HG03342 (cell line): ENCODE data around the gene GOLGA1.
"Not testable (repeated sequence)": the region's sequence is repeated elsewhere in the genome, so short reads cannot be mapped to it uniquely, and the experiment has no call there.

Source experiments
- ATAC-seq: cut with Tn5 transposase; IDR thresholded peaks from one replicate; pipeline ENCODE4 v1.9.1; 2021; ENCODE audit warnings: mild to moderate bottlenecking, moderate library complexity; ENCODE audit not compliant: unreplicated experiment

Gene GOLGA1

DNA sequence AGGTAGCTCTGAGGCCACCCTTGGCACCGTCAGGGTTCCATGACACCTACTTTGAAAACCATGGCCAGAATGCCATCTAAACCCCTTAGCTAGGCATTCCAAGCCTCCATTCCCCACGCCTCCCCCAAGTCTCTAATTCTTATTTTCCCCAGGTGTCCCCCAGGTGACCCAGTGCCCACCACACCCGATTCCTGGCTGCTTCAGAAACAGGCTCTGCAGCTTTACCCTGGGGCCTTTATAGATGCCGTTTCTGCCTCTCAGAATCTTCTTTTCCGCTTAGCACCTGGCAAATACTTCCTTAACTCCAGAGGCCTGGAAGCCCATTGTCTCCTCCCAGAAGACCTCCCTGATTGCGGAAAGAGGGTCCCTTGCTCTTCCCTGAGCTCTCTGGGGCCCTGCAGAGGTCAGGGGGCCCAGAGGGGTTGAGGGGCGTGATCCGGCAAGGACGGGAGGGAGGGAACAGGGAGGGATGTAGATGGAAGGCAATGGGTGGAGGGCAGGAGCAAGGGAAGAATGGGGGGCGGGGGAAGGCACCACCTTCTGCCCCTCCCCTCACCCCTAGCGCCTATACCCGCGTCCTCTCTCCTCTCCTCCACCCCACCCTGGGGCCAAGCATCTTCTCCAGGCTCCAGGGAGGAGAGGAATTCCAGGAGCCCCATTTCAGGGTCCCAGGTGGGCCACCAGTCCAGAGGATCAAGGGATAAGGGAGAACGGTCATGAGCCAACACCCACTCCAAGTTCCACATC, 99.6 kb downstream of the GOLGA1 start:
- ATAC-seq = no peak

DNA sequence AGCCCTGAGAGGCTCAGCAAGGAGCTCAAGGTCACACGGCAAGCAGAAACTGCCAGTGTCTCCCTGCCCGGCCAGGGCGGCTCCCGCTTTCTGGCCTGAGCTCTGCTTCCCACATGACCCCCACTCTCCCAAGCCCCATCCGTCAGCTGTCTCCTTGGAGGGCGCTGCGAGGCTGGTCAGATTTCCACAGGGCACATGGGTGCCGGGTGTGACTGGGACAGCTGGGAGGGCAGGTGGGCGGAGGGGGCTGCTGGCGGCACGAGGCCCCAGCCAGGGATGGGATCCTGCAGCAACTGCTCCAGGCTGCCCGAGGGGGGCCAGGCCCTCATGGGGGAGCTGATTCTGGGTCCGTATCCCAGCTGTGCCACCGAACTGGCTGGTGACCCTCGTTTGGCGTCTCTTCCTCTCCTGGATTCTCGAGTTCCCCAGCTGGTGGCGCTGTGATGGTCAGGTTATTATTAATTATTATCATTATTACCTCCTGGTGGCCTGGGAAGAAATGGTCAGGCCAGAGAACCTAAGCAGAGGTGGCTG, 100.5 kb downstream of the GOLGA1 start:
- ATAC-seq = no peak

- ATAC-seq = no peak
Measured at GRCh38 chr9:124839612-124840299, 101.1 kb downstream of the GOLGA1 start.

- ATAC-seq = not testable (repeated sequence)
Measured at GRCh38 chr9:124838567-124839275, 102.2 kb downstream of the GOLGA1 start.

DNA sequence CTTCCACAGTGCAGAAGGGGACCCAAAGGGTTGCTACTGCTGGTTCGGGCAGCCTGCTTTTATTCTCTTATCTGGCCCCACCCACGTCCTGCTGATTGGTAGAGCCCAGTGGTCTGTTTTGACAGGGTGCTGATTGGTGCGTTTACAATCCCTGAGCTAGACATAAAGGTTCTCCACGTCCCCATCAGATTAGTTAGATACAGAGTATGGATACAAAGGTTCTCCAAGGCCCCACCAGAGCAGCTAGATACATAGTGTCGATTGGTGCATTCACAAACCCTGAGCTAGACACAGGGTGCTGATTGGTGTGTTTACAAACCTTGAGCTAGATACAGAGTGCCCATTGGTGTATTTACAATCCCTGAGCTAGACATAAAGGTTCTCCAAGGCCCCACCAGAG, 102.8 kb downstream of the GOLGA1 start:
- not testable (repeated sequence) for ATAC-seq

GRCh38 chr9:124835026-124835557, 105.8 kb downstream of the GOLGA1 start:
- no peak for ATAC-seq

DNA sequence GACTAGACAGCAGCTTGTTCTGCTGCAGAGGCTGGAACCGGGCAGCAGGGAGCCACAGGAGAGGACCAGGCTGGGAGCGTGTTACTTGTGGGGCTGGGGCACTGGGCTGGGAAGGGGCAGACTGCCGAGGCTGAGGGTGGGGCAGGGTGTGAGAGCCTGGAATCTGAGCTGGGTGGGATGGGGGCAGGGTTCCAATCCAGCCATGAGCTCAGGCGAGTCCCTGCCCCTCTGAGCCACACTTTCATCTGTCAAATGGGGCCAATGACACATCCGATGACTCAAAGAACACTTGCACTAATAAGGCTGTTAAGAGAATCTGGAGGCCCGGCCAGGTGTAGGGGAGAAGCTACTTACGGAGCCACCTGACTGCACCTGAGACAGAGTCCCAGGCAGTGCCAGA, 106.3 kb downstream of the GOLGA1 start:
- no peak for ATAC-seq

DNA sequence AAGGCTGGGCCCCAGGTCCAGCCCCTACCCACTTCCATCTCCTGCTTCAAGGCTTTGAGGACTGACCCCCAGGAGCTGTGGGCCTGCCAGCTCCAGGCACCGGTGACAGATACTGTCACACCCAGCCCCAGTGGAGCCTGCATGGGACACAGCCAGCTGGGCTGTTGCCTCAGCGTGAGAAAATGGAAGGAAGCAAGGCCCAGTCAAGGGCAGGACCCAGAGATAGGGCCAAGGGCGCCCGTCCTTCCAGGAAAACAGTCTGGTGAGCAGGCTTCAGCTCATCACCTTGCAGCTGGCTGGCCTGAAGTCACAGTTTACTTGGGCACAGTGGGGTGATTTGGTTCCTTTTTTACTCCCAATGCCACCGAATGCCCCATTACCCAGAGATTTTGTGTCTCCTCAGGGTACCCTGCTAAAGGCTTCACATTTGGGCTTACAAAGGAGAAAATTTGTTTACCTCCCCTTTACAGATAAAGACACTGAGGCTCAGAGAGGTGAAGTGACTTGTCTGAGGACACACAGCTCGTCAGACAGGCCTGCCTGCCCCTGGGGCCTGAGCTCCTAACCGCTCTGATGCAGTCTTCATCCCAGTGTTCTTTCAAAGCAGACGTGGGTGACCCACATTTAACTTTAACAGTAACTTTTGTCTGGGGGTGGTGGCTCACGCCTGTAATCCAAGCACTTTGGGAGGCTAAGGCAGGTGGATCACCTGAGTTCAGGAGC, 109.1 kb downstream of the GOLGA1 start:
- ATAC-seq = no peak

DNA sequence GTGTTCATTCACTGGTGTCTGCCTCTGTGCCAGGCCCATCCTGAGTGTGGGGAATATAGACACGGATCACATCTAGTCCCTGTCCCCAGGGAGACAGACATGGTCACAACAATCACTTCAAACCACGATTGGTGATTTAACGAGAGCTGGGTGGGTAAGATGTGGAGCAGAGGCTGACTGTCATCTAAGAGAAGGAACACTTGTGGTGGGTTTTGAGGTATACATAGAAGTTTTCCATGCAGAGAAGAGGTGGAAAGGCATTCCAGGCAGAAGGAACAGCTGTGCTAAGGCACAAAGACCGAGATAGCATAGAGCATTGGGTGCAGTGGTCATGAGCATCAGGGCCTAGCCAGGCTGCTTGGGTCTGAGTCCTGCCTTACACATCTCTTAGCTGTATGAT, 110.3 kb downstream of the GOLGA1 start:
- no peak for ATAC-seq

- ATAC-seq = no peak
Measured at GRCh38 chr9:124829334-124829669, 111.6 kb downstream of the GOLGA1 start.

DNA sequence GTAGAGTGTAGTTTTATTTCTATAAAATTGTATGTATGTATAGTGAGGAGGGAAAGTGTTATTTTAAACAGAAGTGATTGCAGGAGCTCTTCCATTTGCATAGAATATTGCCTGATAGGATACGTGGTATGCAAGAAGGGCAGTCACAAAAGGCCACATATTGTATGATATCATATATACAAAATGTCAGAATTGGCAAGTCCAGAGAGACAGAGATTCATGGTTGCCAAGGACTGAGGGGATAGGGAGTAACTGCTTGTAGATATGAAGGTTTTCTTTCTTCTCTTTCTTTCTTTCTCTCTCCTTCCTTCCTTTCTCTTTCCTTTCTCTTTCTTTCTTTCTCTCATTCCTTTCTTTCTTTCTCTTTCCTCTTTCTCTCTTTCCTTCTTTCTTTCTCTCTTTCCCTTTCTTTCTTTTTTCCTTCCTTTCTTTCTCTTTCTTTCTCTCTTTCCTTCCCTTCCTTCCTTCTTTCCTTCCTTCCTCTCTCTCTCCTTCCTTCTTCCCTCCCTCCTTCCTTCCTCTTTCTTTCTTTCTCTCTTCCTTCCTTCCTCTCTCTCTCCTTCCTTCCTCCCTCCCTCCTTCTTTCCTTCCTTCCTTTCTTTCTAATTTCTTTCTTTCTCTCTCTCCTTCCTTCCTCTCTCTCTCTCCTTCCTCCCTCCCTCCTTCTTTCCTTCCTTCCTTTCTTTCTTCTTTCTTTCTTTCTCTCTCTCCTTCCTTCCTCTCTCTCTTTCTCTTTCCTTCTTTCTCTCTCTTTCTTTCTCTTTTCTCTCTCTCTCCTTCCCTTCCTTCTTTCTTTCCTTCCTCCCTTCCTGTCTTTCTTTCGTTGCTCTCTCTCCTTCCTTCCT, 112.2 kb downstream of the GOLGA1 start:
- no peak for ATAC-seq
